ENCODE data around the gene RRP15. TPM values are rescaled to one million over a fixed set of nuclear protein-coding genes. Genes with fewer than 3 reads are reported as not detected.

Gene RRP15
- total and polyA plus RNA-seq, 2 of the 8 experiments (the other 6 are each of a cell fraction or from before 2014, with no cell fraction given), result 3.7 to 52.8 TPM

DNA sequence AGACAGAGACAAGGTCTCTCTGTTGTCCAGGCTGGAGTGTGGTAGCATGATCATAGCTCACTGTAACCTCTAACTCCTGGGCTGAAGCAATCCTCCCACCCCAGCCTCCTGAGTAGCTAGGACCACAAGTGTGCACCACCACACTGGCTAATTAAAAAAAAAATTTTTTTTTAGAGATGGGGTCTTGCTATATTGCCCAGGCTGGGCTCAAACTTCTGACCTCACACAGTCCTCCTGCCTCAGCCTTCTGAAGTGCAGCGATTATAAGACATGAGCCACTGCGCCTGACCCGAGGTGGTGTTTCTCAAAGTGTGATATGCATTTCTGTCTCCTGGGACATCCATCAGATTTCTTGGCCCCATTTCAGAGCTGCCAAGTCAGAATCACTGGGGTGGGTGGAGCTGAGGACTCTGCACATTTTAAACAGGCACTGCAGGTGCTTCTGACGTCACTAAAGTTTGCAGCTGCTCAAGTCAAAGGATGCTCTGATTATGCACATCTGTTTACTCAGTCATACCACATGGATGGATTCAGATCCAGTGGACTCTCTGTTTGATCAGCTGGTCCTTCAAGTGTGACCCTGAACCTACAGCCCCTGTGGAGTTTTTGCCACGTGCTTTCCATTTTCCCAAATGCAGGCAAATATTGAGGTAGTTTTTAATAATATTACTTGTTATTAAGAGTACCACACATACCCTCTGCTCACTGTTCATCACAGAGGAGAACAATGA lies 81.4 kb downstream of the RRP15 start:
- Histone ChIP-seq H3K27me3 (replicated peaks in 1 of 4; ENCODE audit: control insufficient read depth in 3 of 4, extremely low read depth in 1 of 4, insufficient read depth in 3 of 4, low read length in 3 of 4) (no peaks in the 10 kb centered on the region), H2BK15ac (ENCODE audit: low read length) (no peak overlapping the region), H3K4me3 (ENCODE audit: extremely low read depth in 1 of 4, insufficient read depth in 2 of 4, low read depth in 3 of 4, low read length in 4 of 4) (no peak overlapping the region), H4K5ac (ENCODE audit: insufficient read length, low read depth, low read length) (no peak overlapping the region), H3K56ac (replicated peaks; ENCODE audit: insufficient read length, low read depth, low read length) (no peak overlapping the region), H2BK12ac (ENCODE audit: low read depth, low read length) (no peak overlapping the region), H2AK5ac (ENCODE audit: low read depth, low read length) (no peak overlapping the region), H2AFZ (ENCODE audit: low read length) (no peak overlapping the region), H4K91ac (replicated peaks; ENCODE audit: insufficient read length, low read length) (no peak overlapping the region), H3K18ac (ENCODE audit: extremely low read depth, low read length) (no peak overlapping the region), H4K20me1 (replicated peaks in 1 of 2; ENCODE audit: control insufficient read depth in 1 of 2, insufficient read depth in 2 of 2, low read length in 2 of 2) (no peaks in the 10 kb centered on the region), H3K79me2 (ENCODE audit: control insufficient read depth in 1 of 2, insufficient read depth in 2 of 2, low read length in 2 of 2) (no peaks in the 10 kb centered on the region), H3K79me1 (ENCODE audit: low read depth, low read length) (no peaks in the 10 kb centered on the region), H3K9ac (replicated peaks in 1 of 4; ENCODE audit: extremely low read depth in 1 of 4, low read depth in 3 of 4, low read length in 3 of 4) (no peak overlapping the region), H3K36me3 (ENCODE audit: control insufficient read depth in 2 of 4, insufficient read depth in 4 of 4, low read length in 3 of 4) (no peaks in the 10 kb centered on the region), H3K23me2 (ENCODE audit: low read depth, low read length) (no peaks in the 10 kb centered on the region), H3K4ac (replicated peaks; ENCODE audit: insufficient read length, low read depth, low read length) (no peak overlapping the region), H2BK120ac (replicated peaks; ENCODE audit: low read depth, low read length) (no peak overlapping the region), H2BK20ac (ENCODE audit: low read length) (no peak overlapping the region), H3K9me3 (ENCODE audit: insufficient read depth in 2 of 2, low read depth in 1 of 2, low read length in 1 of 2) (no peaks in the 10 kb centered on the region), H2BK5ac (ENCODE audit: low read depth, low read length) (no peak overlapping the region), H3K4me1 (replicated peaks in 1 of 4; ENCODE audit: control insufficient read depth in 3 of 4, insufficient read depth in 4 of 4, low read length in 3 of 4) (peaks cover 0 to 2% (median 0%) of the 10 kb centered on the region in 4 experiments; a peak in 1 of 7 replicates), H4K8ac (ENCODE audit: extremely low read depth, insufficient read depth, low read length) (no peak overlapping the region), H3K14ac (ENCODE audit: insufficient read length) (no peak overlapping the region), H3K4me2 (ENCODE audit: insufficient read depth in 1 of 2, low read depth in 2 of 2, low read length in 2 of 2) (no peak overlapping the region), H3K27ac (ENCODE audit: low read depth, low read length) (no peak overlapping the region), H3K23ac (ENCODE audit: insufficient read length) (no peak overlapping the region)
- ChIA-PET CTCF (ENCODE audit: partially characterized antibody) (interaction anchor here (0.8 to 4.3 kb wide), 6 partner anchors 12 to 700 kb away, joined by 3 to 19 read pairs (median 5); no protein-coding TSS in a partner anchor), POLR2A (ENCODE audit: partially characterized antibody) (no interaction called here)
- DNase-seq (ENCODE audit: low read depth in 1 of 2, low spot score in 2 of 2), result no peak
- WGBS, 2 experiments (ENCODE audit: extremely low coverage in 1 of 2, insufficient coverage in 1 of 2, insufficient read length in 1 of 2, insufficient replicate concordance in 2 of 2, low coverage in 1 of 2, low lambda C conversion rate in 2 of 2, missing lambda C conversion rate in 1 of 2), result 90% methylated on average over 5 of the region's 5 CpGs; no CpG with 5 or more reads in 1 of the 2 experiments
- TF ChIP-seq FOSL1 (IDR thresholded peaks at IDR 0.05; ENCODE audit: insufficient read depth, low read depth, low read length) (no peak), NANOG (IDR thresholded peaks at IDR 0.05; ENCODE audit: insufficient read depth, low read depth, low read length, poor library complexity, severe bottlenecking) (no peak), SP4 (IDR thresholded peaks at IDR 0.05; ENCODE audit: low read length) (no peak), KDM1A (IDR thresholded peaks at IDR 0.05; ENCODE audit: borderline replicate concordance, low read length) (peak; percentile 51; the same call in 1 of the 2 replicates), CREB1 (IDR thresholded peaks at IDR 0.05) (no peak)
- TF ChIP-seq, protein P1, sequence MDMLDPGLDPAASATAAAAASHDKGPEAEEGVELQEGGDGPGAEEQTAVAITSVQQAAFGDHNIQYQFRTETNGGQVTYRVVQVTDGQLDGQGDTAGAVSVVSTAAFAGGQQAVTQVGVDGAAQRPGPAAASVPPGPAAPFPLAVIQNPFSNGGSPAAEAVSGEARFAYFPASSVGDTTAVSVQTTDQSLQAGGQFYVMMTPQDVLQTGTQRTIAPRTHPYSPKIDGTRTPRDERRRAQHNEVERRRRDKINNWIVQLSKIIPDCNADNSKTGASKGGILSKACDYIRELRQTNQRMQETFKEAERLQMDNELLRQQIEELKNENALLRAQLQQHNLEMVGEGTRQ (IDR thresholded peaks at IDR 0.05; ENCODE audit: low read length), result no peak
- TF ChIP-seq, protein P2, sequence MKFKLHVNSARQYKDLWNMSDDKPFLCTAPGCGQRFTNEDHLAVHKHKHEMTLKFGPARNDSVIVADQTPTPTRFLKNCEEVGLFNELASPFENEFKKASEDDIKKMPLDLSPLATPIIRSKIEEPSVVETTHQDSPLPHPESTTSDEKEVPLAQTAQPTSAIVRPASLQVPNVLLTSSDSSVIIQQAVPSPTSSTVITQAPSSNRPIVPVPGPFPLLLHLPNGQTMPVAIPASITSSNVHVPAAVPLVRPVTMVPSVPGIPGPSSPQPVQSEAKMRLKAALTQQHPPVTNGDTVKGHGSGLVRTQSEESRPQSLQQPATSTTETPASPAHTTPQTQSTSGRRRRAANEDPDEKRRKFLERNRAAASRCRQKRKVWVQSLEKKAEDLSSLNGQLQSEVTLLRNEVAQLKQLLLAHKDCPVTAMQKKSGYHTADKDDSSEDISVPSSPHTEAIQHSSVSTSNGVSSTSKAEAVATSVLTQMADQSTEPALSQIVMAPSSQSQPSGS (IDR thresholded peaks at IDR 0.05; ENCODE audit: low read length), result no peak
- FAIRE-seq, result no peak

Measured in H1 (cell line).